H9 (cell line): ENCODE measurements around the gene INSIG1. TPM values are rescaled to one million over a fixed set of nuclear protein-coding genes. Genes with fewer than 3 reads are reported as not detected.

ENCODE experiments used
- DNase-seq: peaks from one replicate; pipeline ENCODE4 v3.0.0-alpha.2; 2017
- H2AFZ ChIP-seq: one replicate; pipeline ENCODE4 v1.6.1; 2013; ENCODE audit warnings: mild to moderate bottlenecking, low read length, control low read depth, moderate library complexity
- H2AK5ac ChIP-seq: 2 replicates; pipeline ENCODE4 v1.6.1; 2013; ENCODE audit warnings: low read length, control low read depth, mixed read lengths; ENCODE audit not compliant: insufficient read length
- H2BK120ac ChIP-seq: one replicate; pipeline ENCODE4 v1.6.1; 2013; ENCODE audit warnings: low read depth, mild to moderate bottlenecking, low read length, control low read depth, inconsistent platforms; ENCODE audit not compliant: poor library complexity, severe bottlenecking
- H2BK12ac ChIP-seq: 2 replicates; pipeline ENCODE4 v1.6.1; 2013; ENCODE audit warnings: low read length, control low read depth, mixed read lengths, low read depth; ENCODE audit not compliant: insufficient read length
- H2BK15ac ChIP-seq: 2 replicates; pipeline ENCODE4 v1.6.1; 2013; ENCODE audit warnings: low read depth, low read length, control low read depth
- H2BK20ac ChIP-seq: one replicate; pipeline ENCODE4 v1.6.1; 2013; ENCODE audit warnings: low read depth, mild to moderate bottlenecking, low read length, control low read depth, inconsistent platforms; ENCODE audit not compliant: poor library complexity, severe bottlenecking
- H2BK5ac ChIP-seq: 2 replicates; pipeline ENCODE4 v1.6.1; 2013; ENCODE audit warnings: low read length, control low read depth, mixed read lengths; ENCODE audit not compliant: insufficient read length
- H3K14ac ChIP-seq: 2 replicates; pipeline ENCODE4 v1.6.1; 2013; ENCODE audit warnings: low read length, control low read depth; ENCODE audit not compliant: insufficient read depth
- H3K18ac ChIP-seq: 2 replicates; pipeline ENCODE4 v1.6.1; 2013; ENCODE audit warnings: low read depth, mild to moderate bottlenecking, mixed read lengths, low read length, control low read depth; ENCODE audit not compliant: insufficient read length
- H3K23ac ChIP-seq: 2 replicates; pipeline ENCODE4 v1.6.1; 2013; ENCODE audit warnings: low read length, control low read depth, mixed read lengths, low read depth; ENCODE audit not compliant: insufficient read length
- H3K23me2 ChIP-seq: 2 replicates; pipeline ENCODE4 v1.6.1; 2013; ENCODE audit warnings: low read depth, mild to moderate bottlenecking, mixed read lengths, low read length, control low read depth; ENCODE audit not compliant: insufficient read length, poor library complexity, severe bottlenecking
- H3K27ac ChIP-seq: 2 replicates; pipeline ENCODE4 v1.5.1; 2013; ENCODE audit warnings: low read length, control low read depth, mixed read lengths, low read depth; ENCODE audit not compliant: insufficient read length
- H3K27me3 ChIP-seq: 2 replicates; pipeline ENCODE4 v1.6.1; 2013; ENCODE audit warnings: low read length, control low read depth, inconsistent platforms; ENCODE audit not compliant: insufficient read depth
- H3K4ac ChIP-seq: 2 replicates; pipeline ENCODE4 v1.6.1; 2013; ENCODE audit warnings: low read depth, mild to moderate bottlenecking, control low read depth, inconsistent platforms, low read length, moderate library complexity
- H3K4me1 ChIP-seq: 2 replicates; pipeline ENCODE4 v1.6.1; 2013; ENCODE audit warnings: low read length, control low read depth, inconsistent platforms; ENCODE audit not compliant: insufficient read depth
- H3K4me2 ChIP-seq: 2 replicates; pipeline ENCODE4 v1.6.1; 2013; ENCODE audit warnings: low read length, control low read depth, mixed read lengths; ENCODE audit not compliant: insufficient read length, insufficient read depth
- H3K56ac ChIP-seq: 2 replicates; pipeline ENCODE4 v1.6.1; 2013; ENCODE audit warnings: low read depth, mild to moderate bottlenecking, mixed read lengths, low read length, control low read depth; ENCODE audit not compliant: insufficient read length
- H3K79me1 ChIP-seq: 2 replicates; pipeline ENCODE4 v1.6.1; 2013; ENCODE audit warnings: low read depth, mild to moderate bottlenecking, moderate library complexity, low read length, control low read depth, inconsistent platforms; ENCODE audit not compliant: insufficient read depth, poor library complexity, severe bottlenecking
- H3K79me2 ChIP-seq: 2 replicates; pipeline ENCODE4 v1.6.1; 2013; ENCODE audit warnings: low read length, control low read depth, inconsistent platforms; ENCODE audit not compliant: insufficient read depth
- H3K9ac ChIP-seq: 2 replicates; pipeline ENCODE4 v1.6.1; 2013; ENCODE audit warnings: low read length, control low read depth, mixed read lengths; ENCODE audit not compliant: insufficient read length; ENCODE audit errors: extremely low read depth
- H3K9me3 ChIP-seq: one replicate; pipeline ENCODE4 v1.6.1; 2013; ENCODE audit warnings: low read depth, low read length, inconsistent platforms; ENCODE audit not compliant: control insufficient read depth
- H3T11ph ChIP-seq: one replicate; pipeline ENCODE4 v1.6.1; 2013; ENCODE audit warnings: mild to moderate bottlenecking, low read length, control low read depth, inconsistent platforms
- H4K20me1 ChIP-seq: one replicate; pipeline ENCODE4 v1.6.1; 2013; ENCODE audit not compliant: control insufficient read depth, insufficient read length, insufficient read depth
- H4K5ac ChIP-seq: 2 replicates; pipeline ENCODE4 v1.6.1; 2013; ENCODE audit warnings: low read depth, mild to moderate bottlenecking, mixed read lengths, low read length, control low read depth; ENCODE audit not compliant: insufficient read length
- H4K8ac ChIP-seq: replicated peaks from 2 replicates; pipeline ENCODE4 v1.6.1; 2013; ENCODE audit warnings: low read length, control low read depth, mixed read lengths, low read depth; ENCODE audit not compliant: insufficient read length
- H4K91ac ChIP-seq: 2 replicates; pipeline ENCODE4 v1.6.1; 2013; ENCODE audit warnings: low read depth, mild to moderate bottlenecking, moderate library complexity, mixed read lengths, low read length, control low read depth; ENCODE audit not compliant: insufficient read length
- H3K27ac Mint-ChIP-seq, 3 experiments: 2 replicates in 2 of 3; 3 replicates in 1 of 3; pipeline ENCODE4 v1.8.0; 2020 to 2021; ENCODE audit warnings: mixed read lengths in 3 of 3, mild to moderate bottlenecking in 1 of 3, moderate library complexity in 1 of 3
- H3K27me3 Mint-ChIP-seq: 2 replicates; pipeline ENCODE4 v1.8.0; 2021; ENCODE audit warnings: low read depth, mild to moderate bottlenecking, moderate library complexity, mixed read lengths
- H3K36me3 Mint-ChIP-seq, 3 experiments: 2 replicates in 2 of 3; 3 replicates in 1 of 3; pipeline ENCODE4 v1.8.0; 2020 to 2021; ENCODE audit warnings: low read depth in 3 of 3, mixed read lengths in 3 of 3; ENCODE audit not compliant: insufficient read depth in 1 of 3
- H3K4me1 Mint-ChIP-seq, 2 experiments: 2 replicates each; pipeline ENCODE4 v1.8.0; 2020; ENCODE audit warnings: mixed read lengths in 2 of 2
- H3K4me3 Mint-ChIP-seq, 2 experiments: 2 replicates in 1 of 2; 3 replicates in 1 of 2; pipeline ENCODE4 v1.8.0; 2020 to 2021; ENCODE audit warnings: mild to moderate bottlenecking in 2 of 2, mixed read lengths in 2 of 2, moderate library complexity in 1 of 2
- H3K9me3 Mint-ChIP-seq, 2 experiments: 2 replicates in 1 of 2; 3 replicates in 1 of 2; pipeline ENCODE4 v1.8.0; 2020; ENCODE audit warnings: mild to moderate bottlenecking in 2 of 2, mixed read lengths in 2 of 2, moderate library complexity in 1 of 2
- CTCF ChIP-seq: fragments of 200-600 bp; sonication (generic); conservative IDR thresholded peaks from 3 replicates; pipeline ENCODE4 v1.8.0; 2021; ENCODE audit warnings: antibody characterized with exemption, mild to moderate bottlenecking
- WGBS: extraction: QIAGEN DNeasy Blood & Tissue Kit; methylation state at CpG from one replicate; pipeline ENCODE4 v1.1.7; 2013; ENCODE audit warnings: missing lambda C conversion rate, low lambda C conversion rate, mixed read lengths; ENCODE audit not compliant: insufficient read length; ENCODE audit errors: extremely low coverage; 5-methylcytosine and 5-hydroxymethylcytosine counted together
- total RNA-seq: library from RNA; stranded (reverse); gene quantifications from 2 replicates; pipeline ENCODE4 v1.2.1, GENCODE V29; 2021

INSIG1 gene
- total RNA-seq, 1 experiment from 2014 or later = 23.3 TPM

GRCh38 chr7:155346285-155346684 lies 48.6 kb downstream of the INSIG1 start:
- Histone ChIP-seq H3K9ac (no peak overlapping the region), H3K18ac (no peak overlapping the region), H4K91ac (no peak overlapping the region), H4K8ac (no peak overlapping the region), H2BK12ac (no peak overlapping the region), H2AK5ac (no peak overlapping the region), H3K4me1 (no peaks in the 10 kb centered on the region), H3K23ac (no peak overlapping the region), H3K9me3 (no peaks in the 10 kb centered on the region), H2BK15ac (no peak overlapping the region), H3K79me1 (no peaks in the 10 kb centered on the region), H2BK20ac (no peak overlapping the region), H3K4ac (no peak overlapping the region), H3K23me2 (no peaks in the 10 kb centered on the region), H3K27ac (no peak overlapping the region), H3K14ac (no peak overlapping the region), H2BK5ac (no peak overlapping the region), H2AFZ (no peak overlapping the region), H3T11ph (no peak overlapping the region), H3K4me2 (no peak overlapping the region), H2BK120ac (no peak overlapping the region), H4K20me1 (no peaks in the 10 kb centered on the region), H3K56ac (no peak overlapping the region), H3K79me2 (no peaks in the 10 kb centered on the region), H3K27me3 (peaks cover 5% of the 10 kb centered on the region), H4K5ac (no peak overlapping the region)
- peaks cover 37% of the 10 kb centered on the region for H3K27me3 Mint-ChIP-seq
- H3K9me3 Mint-ChIP-seq = peaks cover 0 to 8% of the 10 kb centered on the region in 2 experiments; a peak in 2 of 5 replicates
- no peak overlapping the region for H3K4me3 Mint-ChIP-seq
- peaks cover 3 to 4% of the 10 kb centered on the region in 2 experiments for H3K4me1 Mint-ChIP-seq
- no CpG with 5 or more reads among the region's 1 CpG for WGBS
- H3K36me3 Mint-ChIP-seq = peaks cover 0 to 5% (median 2%) of the 10 kb centered on the region in 3 experiments; a peak in 3 of 7 replicates
- no peak overlapping the region for H3K27ac Mint-ChIP-seq
- DNase-seq = no peak
- TF ChIP-seq CTCF = no peak
